GM19468 (cell line): Measurements from ENCODE around the gene CNN1.

Experiments used
- ATAC-seq: cut with Tn5 transposase; IDR thresholded peaks from one replicate; pipeline ENCODE4 v1.9.1; 2021; ENCODE audit warnings: mild to moderate bottlenecking, moderate library complexity, moderate number of reproducible peaks; ENCODE audit not compliant: unreplicated experiment; ENCODE audit errors: extremely low read depth

Gene CNN1

DNA sequence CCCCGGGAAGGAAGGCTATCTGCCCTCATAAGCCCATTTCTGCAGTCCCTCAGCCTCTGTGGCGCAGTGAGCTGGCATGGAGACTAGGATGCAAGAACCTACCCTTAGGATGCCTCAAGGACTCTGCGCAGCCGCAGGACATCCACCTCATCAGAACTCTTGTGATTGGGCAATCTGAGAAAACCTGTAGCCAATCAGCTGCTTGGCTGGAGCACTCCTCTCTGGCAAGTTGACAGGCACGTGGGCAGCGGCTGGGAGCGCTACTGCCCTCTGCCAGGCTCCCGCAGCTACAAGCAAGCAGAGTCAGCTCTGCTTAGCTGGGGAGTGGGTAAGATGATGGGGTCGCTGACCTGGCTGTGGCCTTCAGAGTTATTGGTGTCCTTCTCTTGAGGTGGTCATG lies 8.2 kb upstream of the CNN1 start:
- no peak for ATAC-seq

DNA sequence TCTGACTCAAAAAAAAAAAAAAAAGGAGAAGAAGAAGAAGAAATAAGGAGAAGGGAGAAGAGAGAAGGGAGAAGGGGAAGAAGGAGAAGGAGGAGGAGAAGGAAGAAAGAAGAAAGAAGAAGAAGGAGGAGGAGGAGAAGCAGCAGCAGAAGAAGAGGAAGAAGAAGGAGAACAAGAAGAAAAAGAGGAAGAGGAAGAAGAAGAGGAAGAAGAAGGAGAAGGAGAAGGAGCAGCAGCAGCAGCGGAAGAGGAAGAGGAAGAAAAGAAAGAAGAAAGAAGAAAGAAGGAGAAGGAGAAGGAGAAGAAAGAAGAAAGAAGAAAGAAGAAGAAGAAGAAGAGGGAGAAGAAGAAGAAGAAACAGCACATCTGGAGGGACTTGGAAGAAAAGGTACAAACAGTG lies 4.1 kb upstream of the CNN1 start:
- ATAC-seq, result no peak

GRCh38 chr19:11534948-11535347 lies 3.7 kb upstream of the CNN1 start:
- ATAC-seq, result no peak

GRCh38 chr19:11535792-11536595 lies 2.7 kb upstream of the CNN1 start:
- ATAC-seq, result no peak

DNA sequence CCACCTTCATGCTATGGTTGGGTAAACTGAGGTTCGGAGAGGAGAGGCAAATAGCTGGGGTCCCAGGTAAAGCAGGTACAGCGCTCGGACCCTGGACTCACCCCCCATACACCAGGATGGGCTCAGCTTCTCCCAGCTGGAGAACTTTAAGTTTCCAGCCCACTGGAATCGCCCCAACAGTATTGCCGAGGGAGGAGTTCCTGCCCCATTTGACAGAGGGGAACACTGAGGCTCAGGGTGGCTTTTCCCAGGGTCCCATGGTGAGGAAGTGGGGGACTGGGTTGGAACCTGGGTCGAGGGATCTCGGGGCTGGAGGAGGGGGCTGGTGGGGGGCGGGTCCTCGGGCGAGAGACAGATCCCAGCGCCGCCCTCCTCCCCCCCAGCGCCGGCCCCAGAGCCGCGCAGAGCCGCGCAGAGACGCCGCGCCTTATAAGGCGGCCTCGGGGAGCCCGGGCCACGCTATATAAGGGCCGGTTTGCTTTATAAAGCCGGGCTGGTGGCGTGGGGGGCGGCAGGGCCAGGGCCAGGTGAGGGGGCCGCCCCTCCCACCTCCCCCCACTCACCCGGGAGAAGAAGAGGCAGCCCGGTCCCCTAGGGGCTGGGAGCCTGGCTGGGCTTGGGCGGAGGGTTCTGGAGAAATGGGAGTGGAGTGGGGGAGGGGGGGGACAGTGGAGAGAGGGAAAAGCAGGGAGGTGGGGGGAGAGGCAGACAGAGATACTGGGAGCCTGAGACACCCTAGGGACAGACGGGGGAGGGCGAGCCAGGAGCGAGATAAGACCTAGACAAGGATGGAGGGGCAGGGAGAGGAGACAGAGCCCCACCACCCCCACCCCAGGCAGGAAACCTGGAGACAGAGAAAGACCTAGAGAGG lies 1.1 kb downstream of the CNN1 start:
- ATAC-seq, result no peak

GRCh38 chr19:11540645-11541044 lies 2.0 kb downstream of the CNN1 start:
- no peak for ATAC-seq

DNA sequence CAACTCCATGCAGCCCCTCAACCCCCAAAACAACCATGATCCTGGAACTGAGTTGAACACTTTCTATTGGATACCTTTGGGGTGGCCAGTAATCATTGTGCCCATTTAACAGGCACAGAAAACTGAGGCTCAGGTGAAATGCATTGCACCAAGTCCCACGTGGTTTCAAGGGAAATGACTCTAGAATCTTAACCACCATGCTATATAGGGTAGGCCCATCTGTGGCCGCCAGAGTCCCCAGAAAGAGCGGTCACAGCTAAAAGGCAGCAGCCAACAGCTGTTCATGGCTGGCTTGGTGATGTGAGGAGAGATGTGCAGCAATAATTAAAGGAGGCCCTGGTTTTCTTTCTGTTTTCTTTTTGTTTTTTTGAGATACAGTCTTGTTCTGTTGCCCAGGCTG lies 2.6 kb downstream of the CNN1 start:
- no peak for ATAC-seq

DNA sequence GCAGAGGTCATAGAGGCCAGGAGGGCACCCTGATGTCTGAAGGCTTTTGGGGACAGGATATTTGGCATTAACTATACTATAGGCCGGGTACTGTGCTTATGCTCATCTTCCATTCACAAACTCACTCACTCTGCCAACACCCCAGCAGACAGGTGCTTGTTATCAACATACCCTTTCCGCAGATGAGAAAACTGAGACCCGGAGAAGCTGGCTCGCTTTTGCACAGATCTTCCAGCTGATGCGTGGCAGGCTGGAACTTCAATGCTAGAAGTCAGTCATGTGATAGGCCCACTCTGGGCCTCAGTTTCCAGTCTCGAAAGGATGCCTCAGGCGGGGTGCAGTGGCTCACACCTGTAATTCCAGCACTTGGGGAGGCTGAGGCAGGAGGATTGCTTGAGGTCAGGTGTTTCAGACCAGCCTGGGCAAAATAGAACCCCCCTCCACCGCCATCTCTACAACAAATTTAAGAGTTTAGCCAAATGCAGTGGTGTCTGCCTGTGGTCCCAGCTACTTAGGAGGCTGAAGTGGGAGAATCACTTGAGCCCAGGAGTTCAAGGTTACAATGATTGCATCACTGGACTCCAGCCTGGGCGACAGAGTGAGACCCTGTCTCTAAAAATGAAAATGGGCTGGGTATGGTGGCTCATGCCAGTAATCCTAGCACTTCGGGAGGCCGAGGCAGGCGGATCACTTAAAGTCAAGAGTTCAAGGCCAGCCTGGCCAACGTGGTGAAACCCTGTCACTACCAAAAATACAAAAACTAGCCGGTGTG lies 9.5 kb downstream of the CNN1 start:
- no peak for ATAC-seq

- ATAC-seq, result no peak
Observed at GRCh38 chr19:11549386-11549953, 10.8 kb downstream of the CNN1 start.

GRCh38 chr19:11550265-11550664 lies 11.6 kb downstream of the CNN1 start:
- no peak for ATAC-seq

GRCh38 chr19:11551603-11552235 lies 13.1 kb downstream of the CNN1 start:
- no peak for ATAC-seq

DNA sequence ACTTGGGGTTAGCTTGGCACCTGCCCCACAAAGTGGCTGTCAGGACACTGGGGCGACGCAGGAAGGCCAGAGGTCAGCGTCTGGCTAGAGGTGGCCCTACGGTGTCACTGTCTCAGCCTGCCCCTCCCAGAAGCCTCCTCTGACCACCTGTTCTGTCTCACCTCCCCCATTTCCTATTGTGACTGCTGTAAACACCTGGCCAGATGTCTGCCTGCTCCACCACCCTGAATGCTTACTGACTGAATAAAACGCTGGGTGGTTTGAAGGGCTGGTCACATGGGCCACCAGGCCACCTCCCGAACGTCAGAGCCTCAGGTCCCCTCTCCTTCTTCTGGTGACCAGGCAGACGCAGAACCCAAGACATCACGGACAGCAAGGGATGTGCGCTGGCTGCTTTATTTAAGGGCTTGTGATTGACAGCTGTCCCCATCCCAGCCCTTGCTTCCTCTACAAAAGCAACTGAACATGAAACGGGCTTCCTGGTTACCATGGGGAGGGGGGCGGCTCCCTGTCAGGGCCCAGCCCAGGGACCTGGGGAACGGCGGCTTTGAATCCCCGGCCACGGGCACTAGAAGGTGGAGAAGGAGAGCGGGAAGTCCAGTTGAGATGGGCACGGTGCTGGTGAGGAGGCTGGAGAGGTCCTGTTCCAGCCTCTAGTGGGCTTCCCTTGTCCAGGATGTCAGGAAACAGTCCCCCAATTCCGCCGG lies 14.2 kb downstream of the CNN1 start:
- no peak for ATAC-seq

GRCh38 chr19:11554160-11554559 lies 15.5 kb downstream of the CNN1 start:
- ATAC-seq, result no peak

GRCh38 chr19:11555246-11555645 lies 16.6 kb downstream of the CNN1 start:
- ATAC-seq, result no peak

DNA sequence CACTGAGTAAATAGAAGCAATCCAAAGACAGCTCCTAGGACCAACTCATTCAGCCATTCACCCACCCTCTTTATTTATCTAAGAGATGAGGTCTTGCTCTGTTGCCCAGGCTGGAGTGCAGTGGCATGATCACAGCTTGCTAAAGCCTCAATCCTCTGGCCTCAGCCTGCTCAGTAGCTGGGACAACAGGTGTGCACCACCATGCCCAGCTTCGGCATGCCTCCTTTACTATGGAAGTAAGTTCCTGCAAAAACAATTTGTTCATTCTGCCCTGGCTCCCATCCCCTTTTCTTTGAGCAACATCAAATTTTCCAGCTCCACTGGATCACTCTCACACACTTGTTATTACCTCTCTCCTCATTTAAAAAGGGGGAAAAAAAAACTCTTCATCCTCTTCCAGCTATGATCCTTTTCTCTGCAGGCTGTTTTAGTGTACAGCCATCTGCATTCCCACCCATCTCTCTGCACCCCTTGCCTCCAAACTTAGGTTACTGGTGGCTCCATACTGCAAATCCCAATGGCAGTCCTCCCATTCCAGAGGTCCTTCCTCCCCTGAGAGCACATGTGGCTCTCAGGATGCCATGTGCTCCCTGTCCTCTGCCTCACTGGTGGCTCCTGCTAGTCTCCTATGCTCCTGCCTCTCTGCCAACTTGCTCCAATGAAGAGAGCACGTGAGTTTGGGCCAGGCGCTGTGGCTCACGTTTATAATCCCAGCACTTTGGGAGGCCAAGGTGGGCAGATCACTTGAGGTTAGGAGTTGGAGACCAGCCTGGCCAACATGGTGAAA lies 18.2 kb downstream of the CNN1 start:
- ATAC-seq, result no peak

DNA sequence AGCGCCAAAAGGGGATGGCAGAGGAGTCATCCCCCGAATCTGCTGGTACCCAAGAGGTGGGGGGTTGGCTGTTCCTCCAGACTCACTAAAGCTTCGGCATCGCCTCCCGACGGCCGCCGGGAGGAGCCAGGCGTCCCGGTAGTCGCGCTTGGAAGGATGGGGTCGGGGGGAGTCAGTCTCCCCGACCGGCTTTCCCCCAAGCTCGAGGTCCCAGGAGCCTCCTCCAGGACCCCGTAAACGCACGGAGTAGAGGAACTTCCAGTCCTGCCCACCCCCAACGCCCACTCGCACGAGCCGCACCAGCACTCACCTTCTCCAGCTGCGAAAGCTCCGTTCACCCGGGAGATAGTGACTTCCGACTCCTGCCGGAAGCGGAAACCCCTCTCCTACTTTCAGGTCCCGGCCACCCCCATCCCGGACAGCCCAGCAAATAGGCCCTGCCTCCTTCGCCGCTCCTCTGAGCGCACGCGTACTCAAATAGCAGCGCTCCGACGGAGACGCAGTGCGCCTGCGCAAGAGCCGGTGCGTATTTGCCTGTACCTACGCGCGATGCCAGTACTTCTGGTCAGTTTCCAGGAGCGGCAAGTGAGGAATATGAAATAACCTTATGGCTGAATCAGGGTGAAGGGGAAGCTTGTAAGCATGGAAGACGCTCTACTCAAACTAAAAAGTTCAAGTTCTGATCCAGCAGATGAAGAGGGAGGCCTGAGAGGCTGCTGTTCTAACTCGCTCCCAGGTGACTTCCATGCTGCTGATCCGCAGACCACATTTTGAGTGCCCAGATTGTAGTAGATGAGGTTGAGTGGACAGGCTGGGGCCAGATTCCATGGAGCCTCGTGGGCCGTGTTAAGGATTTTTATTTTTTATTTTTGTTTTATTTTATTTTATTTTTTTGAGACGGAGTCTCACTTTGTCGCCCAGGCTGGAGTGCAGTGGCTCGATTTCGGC lies 20.5 kb downstream of the CNN1 start, which contains the start of gene ELOF1:
ELOF1 (minus strand) TSS at position 350 of the 948 bp plus-strand sequence. CDS start 4,883 bp downstream, outside the sequence.
- ATAC-seq, result no peak

GRCh38 chr19:11560404-11561051 lies 21.9 kb downstream of the CNN1 start:
- ATAC-seq, result no peak
